H1 (cell line): ENCODE data around the gene RAB41. TPM values are rescaled to one million over a fixed set of nuclear protein-coding genes. Genes with fewer than 3 reads are reported as not detected.

Experiments used
- CTCF ChIA-PET: fragments of 300-600 bp; sonication (Branson Sonifier 250); formaldehyde crosslinking; loops from one replicate; lab custom pipeline; 2021; ENCODE audit not compliant: partially characterized antibody; lab: Charles Lee
- POLR2A ChIA-PET: fragments of 300-600 bp; sonication (Branson Sonifier 250); formaldehyde crosslinking; loops from one replicate; lab custom pipeline; 2021; ENCODE audit warnings: inconsistent platforms; ENCODE audit not compliant: partially characterized antibody; lab: Charles Lee
- DNase-seq, 2 experiments: peaks; one replicate each; pipeline versions ENCODE4 v3.0.0 to v3.0.0-alpha.2; 2010 to 2022; ENCODE audit warnings: low spot score in 2 of 2, low read depth in 1 of 2, mixed read lengths in 1 of 2
- FAIRE-seq: peaks from 2 replicates; lab custom pipeline; 2011; peaks lifted over from hg19 to GRCh38; lab: Jason Lieb, UNC
- H2AFZ ChIP-seq: 2 replicates; pipeline ENCODE4 v1.8.1; 2012; ENCODE audit warnings: low read length, inconsistent platforms
- H2AK5ac ChIP-seq: 2 replicates; pipeline ENCODE4 v1.6.1; 2013; ENCODE audit warnings: low read depth, low read length
- H2BK120ac ChIP-seq: replicated peaks from 2 replicates; pipeline ENCODE3; 2013; ENCODE audit warnings: low read depth, low read length, inconsistent platforms
- H2BK12ac ChIP-seq: 2 replicates; pipeline ENCODE4 v1.6.1; 2013; ENCODE audit warnings: low read depth, low read length
- H2BK15ac ChIP-seq: 2 replicates; pipeline ENCODE4 v1.6.1; 2013; ENCODE audit warnings: low read length
- H2BK20ac ChIP-seq: 2 replicates; pipeline ENCODE4 v1.6.1; 2013; ENCODE audit warnings: low read length
- H2BK5ac ChIP-seq: 2 replicates; pipeline ENCODE4 v1.6.1; 2013; ENCODE audit warnings: low read depth, low read length
- H3K14ac ChIP-seq: 2 replicates; pipeline ENCODE4 v1.6.1; 2013; ENCODE audit warnings: inconsistent platforms; ENCODE audit not compliant: insufficient read length
- H3K18ac ChIP-seq: 2 replicates; pipeline ENCODE4 v1.6.1; 2013; ENCODE audit warnings: low read length; ENCODE audit errors: extremely low read depth
- H3K23ac ChIP-seq: 2 replicates; pipeline ENCODE4 v1.6.1; 2013; ENCODE audit warnings: inconsistent platforms; ENCODE audit not compliant: insufficient read length
- H3K23me2 ChIP-seq: 2 replicates; pipeline ENCODE4 v1.6.1; 2013; ENCODE audit warnings: low read depth, low read length
- H3K27ac ChIP-seq: 2 replicates; pipeline ENCODE4 v1.6.1; 2011; ENCODE audit warnings: low read depth, low read length, inconsistent platforms
- H3K27me3 ChIP-seq, 4 experiments: replicated peaks in 1 of 4; 1 replicate in 1 of 4; 2 replicates in 3 of 4; pipeline versions ENCODE4 v1.6.1 to v1.8.1; 2011 to 2013; ENCODE audit warnings: low read length in 3 of 4, mild to moderate bottlenecking in 3 of 4, inconsistent platforms in 2 of 4, mixed read lengths in 2 of 4, moderate library complexity in 1 of 4; ENCODE audit not compliant: control insufficient read depth in 3 of 4, insufficient read depth in 3 of 4; ENCODE audit errors: extremely low read depth in 1 of 4
- H3K36me3 ChIP-seq, 4 experiments: 2 replicates each; pipeline versions ENCODE4 v1.6.1 to v1.8.1; 2011 to 2013; ENCODE audit warnings: mild to moderate bottlenecking in 4 of 4, low read length in 3 of 4, moderate library complexity in 2 of 4, control low read depth in 1 of 4, inconsistent platforms in 1 of 4; ENCODE audit not compliant: insufficient read depth in 4 of 4, control insufficient read depth in 2 of 4
- H3K4ac ChIP-seq: replicated peaks from 2 replicates; pipeline ENCODE3; 2013; ENCODE audit warnings: low read length, low read depth, mixed read lengths, inconsistent platforms; ENCODE audit not compliant: insufficient read length
- H3K4me1 ChIP-seq, 4 experiments: replicated peaks in 1 of 4; 1 replicate in 1 of 4; 2 replicates in 3 of 4; pipeline versions ENCODE4 v1.6.1 to v1.8.1; 2011 to 2013; ENCODE audit warnings: low read length in 3 of 4, inconsistent platforms in 2 of 4, mixed read lengths in 1 of 4; ENCODE audit not compliant: insufficient read depth in 4 of 4, control insufficient read depth in 3 of 4
- H3K4me2 ChIP-seq, 2 experiments: 2 replicates each; pipeline versions ENCODE4 v1.6.1 to v1.8.1; 2011 to 2013; ENCODE audit warnings: low read depth in 2 of 2, low read length in 2 of 2, control low read depth in 1 of 2, inconsistent platforms in 1 of 2, mild to moderate bottlenecking in 1 of 2; ENCODE audit not compliant: insufficient read depth in 1 of 2
- H3K4me3 ChIP-seq, 4 experiments: fragments of 200-600, 300-600 bp in 1 of 4; sonication (generic), shearing (Covaris generic), sonication (Bioruptor Twin) in 1 of 4; 2 replicates each; pipeline versions ENCODE4 v1.5.1 to v1.8.1; 2011 to 2016; ENCODE audit warnings: low read length in 4 of 4, low read depth in 3 of 4, control low read depth in 2 of 4, inconsistent platforms in 2 of 4, mild to moderate bottlenecking in 2 of 4, mixed read lengths in 1 of 4, moderate library complexity in 1 of 4; ENCODE audit not compliant: insufficient read depth in 2 of 4; ENCODE audit errors: extremely low read depth in 1 of 4
- H3K56ac ChIP-seq: replicated peaks from 2 replicates; pipeline ENCODE3; 2013; ENCODE audit warnings: low read depth, mild to moderate bottlenecking, mixed read lengths, low read length, inconsistent platforms; ENCODE audit not compliant: insufficient read length
- H3K79me1 ChIP-seq: 2 replicates; pipeline ENCODE4 v1.6.1; 2013; ENCODE audit warnings: low read depth, low read length, control low read depth
- H3K79me2 ChIP-seq, 2 experiments: 2 replicates each; pipeline versions ENCODE4 v1.6.1 to v1.8.1; 2012 to 2013; ENCODE audit warnings: low read length in 2 of 2, mild to moderate bottlenecking in 2 of 2, inconsistent platforms in 1 of 2; ENCODE audit not compliant: insufficient read depth in 2 of 2, control insufficient read depth in 1 of 2
- H3K9ac ChIP-seq, 4 experiments: replicated peaks in 1 of 4; 1 replicate in 1 of 4; 2 replicates in 3 of 4; pipeline versions ENCODE4 v1.6.1 to v1.8.1; 2011 to 2013; ENCODE audit warnings: low read depth in 3 of 4, low read length in 3 of 4, control low read depth in 2 of 4, mild to moderate bottlenecking in 2 of 4, moderate library complexity in 2 of 4, inconsistent platforms in 1 of 4; ENCODE audit errors: extremely low read depth in 1 of 4
- H3K9me3 ChIP-seq, 2 experiments: 2 replicates each; pipeline versions ENCODE4 v1.6.1 to v1.8.1; 2012 to 2013; ENCODE audit warnings: mild to moderate bottlenecking in 2 of 2, moderate library complexity in 2 of 2, control low read depth in 1 of 2, inconsistent platforms in 1 of 2, low read depth in 1 of 2, low read length in 1 of 2, mixed read lengths in 1 of 2; ENCODE audit not compliant: insufficient read depth in 2 of 2
- H4K20me1 ChIP-seq, 2 experiments: replicated peaks in 1 of 2; 2 replicates each; pipeline versions ENCODE3 to v1.8.1; 2011 to 2013; ENCODE audit warnings: inconsistent platforms in 2 of 2, low read length in 2 of 2, mild to moderate bottlenecking in 1 of 2; ENCODE audit not compliant: insufficient read depth in 2 of 2, control insufficient read depth in 1 of 2
- H4K5ac ChIP-seq: 2 replicates; pipeline ENCODE4 v1.6.1; 2013; ENCODE audit warnings: low read length, low read depth, mixed read lengths, inconsistent platforms; ENCODE audit not compliant: insufficient read length
- H4K8ac ChIP-seq: 2 replicates; pipeline ENCODE4 v1.8.0; 2013; ENCODE audit warnings: mild to moderate bottlenecking, moderate library complexity, low read length, inconsistent platforms; ENCODE audit not compliant: insufficient read depth; ENCODE audit errors: extremely low read depth
- H4K91ac ChIP-seq: replicated peaks from 2 replicates; pipeline ENCODE3; 2013; ENCODE audit warnings: low read length, mixed read lengths, inconsistent platforms; ENCODE audit not compliant: insufficient read length
- CBX8 ChIP-seq: fragments of 300-800, 300-1000 bp; sonication (generic); IDR thresholded peaks from 2 replicates; pipeline ENCODE4 v1.7.1; 2016; ENCODE audit warnings: low read depth, low read length, borderline replicate concordance
- EGR1 ChIP-seq: IDR thresholded peaks from 2 replicates; pipeline ENCODE4 v1.6.1; 2011; ENCODE audit warnings: low read depth, low read length, borderline replicate concordance
- EP300 ChIP-seq, 2 experiments: IDR thresholded peaks; 1 replicate in 1 of 2; 2 replicates in 1 of 2; pipeline ENCODE4 v1.6.1; 2011 to 2012; ENCODE audit warnings: low read depth in 2 of 2, low read length in 2 of 2, mild to moderate bottlenecking in 2 of 2, borderline replicate concordance in 1 of 2, inconsistent platforms in 1 of 2, moderate library complexity in 1 of 2
- POLR2AphosphoS5 ChIP-seq: IDR thresholded peaks from 2 replicates; pipeline ENCODE4 v1.6.1; 2011; ENCODE audit warnings: low read depth, low read length
- POU5F1 ChIP-seq: IDR thresholded peaks from 2 replicates; pipeline ENCODE4 v1.6.1; 2011; ENCODE audit warnings: low read depth, mild to moderate bottlenecking, low read length, moderate library complexity
- YY1 ChIP-seq: IDR thresholded peaks from 2 replicates; pipeline ENCODE4 v1.6.1; 2011; ENCODE audit warnings: low read depth, mild to moderate bottlenecking, low read length
- WGBS, 2 experiments: shearing (Covaris generic) in 1 of 2; methylation state at CpG; one replicate each; pipeline versions ENCODE4 v1.1.6 to v1.1.7; 2013 to 2015; ENCODE audit warnings: low lambda C conversion rate in 2 of 2, mixed read lengths in 2 of 2, inconsistent platforms in 1 of 2, low coverage in 1 of 2, missing lambda C conversion rate in 1 of 2; ENCODE audit not compliant: insufficient replicate concordance in 2 of 2, insufficient coverage in 1 of 2, insufficient read length in 1 of 2; ENCODE audit errors: extremely low coverage in 1 of 2, missing lambda C conversion rate in 1 of 2; 5-methylcytosine and 5-hydroxymethylcytosine counted together
- polyA plus RNA-seq, 7 experiments: library from polyadenylated mRNA; depleted of rRNA in 3 of 7; stranded (reverse) in 5 of 7; unstranded in 2 of 7; fragments of >200 nt in 5 of 7; fragments of 200-250 nt in 2 of 7; gene quantifications; 1 replicate in 5 of 7; 2 replicates in 1 of 7; 4 replicates in 1 of 7; pipeline versions ENCODE4 v1.2.1 to v1.2.3, GENCODE V29; 2011 to 2013; ENCODE audit warnings: missing spikeins in 2 of 7, mixed read lengths in 2 of 7
- total RNA-seq: library from RNA; stranded (reverse); fragmentation: NEBNext Ultra II Directional; extraction: Animal tissue kit (Norgen Biotek cat#: 25700); gene quantifications from 2 replicates; pipeline ENCODE4 v1.2.1, GENCODE V29; 2021
- TF ChIP-seq, protein P1 (sequence below), 3 experiments: IDR thresholded peaks; 1 replicate in 2 of 3; 2 replicates in 1 of 3; pipeline versions ENCODE4 v1.5.1 to v1.6.1; 2011; ENCODE audit warnings: low read length in 3 of 3, mild to moderate bottlenecking in 3 of 3, inconsistent platforms in 2 of 3, low read depth in 1 of 3, moderate library complexity in 1 of 3; ENCODE audit not compliant: insufficient read depth in 1 of 3; ENCODE audit errors: control extremely low read depth in 1 of 3
- TF ChIP-seq, protein P2 (sequence below): IDR thresholded peaks from 2 replicates; pipeline ENCODE4 v1.6.1; 2011; ENCODE audit warnings: low read length, improper control_type of control experiment
- TF ChIP-seq, protein P3 (sequence below): IDR thresholded peaks from 2 replicates; pipeline ENCODE4 v1.6.1; 2011; ENCODE audit warnings: low read depth, mild to moderate bottlenecking, low read length; ENCODE audit not compliant: insufficient read depth
- TF ChIP-seq, protein P4 (sequence below): IDR thresholded peaks from 2 replicates; pipeline ENCODE4 v1.6.1; 2012; ENCODE audit warnings: inconsistent platforms

Gene RAB41
- total and polyA plus RNA-seq, 2 of the 8 experiments (the other 6 are each of a cell fraction or from before 2014, with no cell fraction given) = not detected

DNA sequence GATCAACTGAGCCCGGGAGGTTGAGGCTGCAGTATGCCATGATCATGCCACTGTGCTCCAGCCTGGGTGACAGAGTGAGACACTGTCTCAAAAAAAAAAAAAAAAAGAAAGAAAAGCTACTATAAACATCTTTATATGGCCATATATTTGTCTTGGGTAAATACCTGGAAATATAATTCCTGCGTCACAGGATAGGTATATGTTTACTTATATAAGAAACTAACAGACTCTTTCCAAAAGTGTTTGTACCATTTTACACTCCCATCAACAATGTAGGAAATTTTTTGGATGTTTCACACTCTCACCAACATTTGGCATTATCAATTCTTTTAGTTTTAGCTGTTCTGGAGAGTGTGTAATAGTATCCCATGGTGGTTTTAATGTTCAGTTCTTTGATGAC, 34.7 kb upstream of the RAB41 start:
- H4K5ac ChIP-seq = no peak overlapping the region
- POLR2A ChIA-PET = no interaction called here
- no peak for FAIRE-seq
- TF ChIP-seq EP300 (IDR thresholded peaks at IDR 0.05; ENCODE audit: borderline replicate concordance in 1 of 2, low read depth in 2 of 2, low read length in 2 of 2) (no peak), YY1 (no peak), POU5F1 (no peak), EGR1 (no peak), POLR2AphosphoS5 (no peak), CBX8 (no peak)
- TF ChIP-seq, protein P1, sequence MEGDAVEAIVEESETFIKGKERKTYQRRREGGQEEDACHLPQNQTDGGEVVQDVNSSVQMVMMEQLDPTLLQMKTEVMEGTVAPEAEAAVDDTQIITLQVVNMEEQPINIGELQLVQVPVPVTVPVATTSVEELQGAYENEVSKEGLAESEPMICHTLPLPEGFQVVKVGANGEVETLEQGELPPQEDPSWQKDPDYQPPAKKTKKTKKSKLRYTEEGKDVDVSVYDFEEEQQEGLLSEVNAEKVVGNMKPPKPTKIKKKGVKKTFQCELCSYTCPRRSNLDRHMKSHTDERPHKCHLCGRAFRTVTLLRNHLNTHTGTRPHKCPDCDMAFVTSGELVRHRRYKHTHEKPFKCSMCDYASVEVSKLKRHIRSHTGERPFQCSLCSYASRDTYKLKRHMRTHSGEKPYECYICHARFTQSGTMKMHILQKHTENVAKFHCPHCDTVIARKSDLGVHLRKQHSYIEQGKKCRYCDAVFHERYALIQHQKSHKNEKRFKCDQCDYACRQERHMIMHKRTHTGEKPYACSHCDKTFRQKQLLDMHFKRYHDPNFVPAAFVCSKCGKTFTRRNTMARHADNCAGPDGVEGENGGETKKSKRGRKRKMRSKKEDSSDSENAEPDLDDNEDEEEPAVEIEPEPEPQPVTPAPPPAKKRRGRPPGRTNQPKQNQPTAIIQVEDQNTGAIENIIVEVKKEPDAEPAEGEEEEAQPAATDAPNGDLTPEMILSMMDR (IDR thresholded peaks at IDR 0.05; ENCODE audit: control extremely low read depth in 1 of 3, insufficient read depth in 1 of 3, low read depth in 1 of 3, low read length in 3 of 3) = no peak
- TF ChIP-seq, protein P2, sequence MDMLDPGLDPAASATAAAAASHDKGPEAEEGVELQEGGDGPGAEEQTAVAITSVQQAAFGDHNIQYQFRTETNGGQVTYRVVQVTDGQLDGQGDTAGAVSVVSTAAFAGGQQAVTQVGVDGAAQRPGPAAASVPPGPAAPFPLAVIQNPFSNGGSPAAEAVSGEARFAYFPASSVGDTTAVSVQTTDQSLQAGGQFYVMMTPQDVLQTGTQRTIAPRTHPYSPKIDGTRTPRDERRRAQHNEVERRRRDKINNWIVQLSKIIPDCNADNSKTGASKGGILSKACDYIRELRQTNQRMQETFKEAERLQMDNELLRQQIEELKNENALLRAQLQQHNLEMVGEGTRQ = no peak
- TF ChIP-seq, protein P3, sequence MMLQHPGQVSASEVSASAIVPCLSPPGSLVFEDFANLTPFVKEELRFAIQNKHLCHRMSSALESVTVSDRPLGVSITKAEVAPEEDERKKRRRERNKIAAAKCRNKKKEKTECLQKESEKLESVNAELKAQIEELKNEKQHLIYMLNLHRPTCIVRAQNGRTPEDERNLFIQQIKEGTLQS = no peak
- TF ChIP-seq, protein P4, sequence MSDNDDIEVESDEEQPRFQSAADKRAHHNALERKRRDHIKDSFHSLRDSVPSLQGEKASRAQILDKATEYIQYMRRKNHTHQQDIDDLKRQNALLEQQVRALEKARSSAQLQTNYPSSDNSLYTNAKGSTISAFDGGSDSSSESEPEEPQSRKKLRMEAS = no peak

More for the DNA sequence above, 34.7 kb upstream of the RAB41 start:
- Histone ChIP-seq H3K4me1 (no peaks in the 10 kb centered on the region), H2BK15ac (no peak overlapping the region), H3K36me3 (no peaks in the 10 kb centered on the region), H3K79me1 (no peaks in the 10 kb centered on the region), H2AFZ (no peak overlapping the region), H3K27ac (no peak overlapping the region), H2BK5ac (no peak overlapping the region), H3K4me3 (no peak overlapping the region), H3K79me2 (no peaks in the 10 kb centered on the region), H3K9me3 (no peaks in the 10 kb centered on the region), H4K91ac (no peak overlapping the region), H3K4ac (no peak overlapping the region), H4K8ac (no peak overlapping the region), H2BK12ac (no peak overlapping the region), H3K23me2 (no peaks in the 10 kb centered on the region), H2AK5ac (no peak overlapping the region), H3K14ac (no peak overlapping the region), H3K27me3 (no peaks in the 10 kb centered on the region), H3K56ac (no peak overlapping the region), H3K18ac (no peak overlapping the region), H4K20me1 (no peaks in the 10 kb centered on the region), H2BK20ac (no peak overlapping the region), H3K9ac (no peak overlapping the region), H3K23ac (no peak overlapping the region), H2BK120ac (no peak overlapping the region), H3K4me2 (no peak overlapping the region)
- CTCF ChIA-PET = interaction anchor here (0.6 kb wide), 1 partner anchor 473 kb away, joined by 4 read pairs; no protein-coding TSS in a partner anchor
- 82% methylated on average over 2 of the region's 2 CpGs; no CpG with 5 or more reads in 1 of the 2 experiments for WGBS, 2 experiments
- no peak for DNase-seq
